Right lung (tissue), 5 donors: ENCODE data around the gene AZIN2. TPM values are rescaled to one million over a fixed set of nuclear protein-coding genes. Genes with fewer than 3 reads are reported as not detected.
A peak's percentile ranks its signal among the peaks of the same experiment; 100 is the strongest.
"Not testable (repeated sequence)": the region's sequence is repeated elsewhere in the genome, so short reads cannot be mapped to it uniquely, and the experiment has no call there.

Experiments
- DNase-seq, 2 donors: peaks; one replicate each; pipeline ENCODE4 v3.0.0-alpha.2; 2013
- polyA plus RNA-seq, 5 donors: library from polyadenylated mRNA; unstranded; fragments of 120-200 nt; gene quantifications; one replicate each; pipeline versions ENCODE4 v1.2.1 to v1.2.3, GENCODE V29; 2013; ENCODE audit warnings: inconsistent platforms in 1 of 5, low replicate concordance in 1 of 5; ENCODE audit not compliant: insufficient read length in 5 of 5, insufficient read depth in 1 of 5

AZIN2 gene
- polyA plus RNA-seq, 5 donors = 6.5 to 10.6 (median 8.0) TPM

- DNase-seq = no peak
Observed at GRCh38 chr1:33093004-33093403, 12.1 kb downstream of the AZIN2 start.

DNA sequence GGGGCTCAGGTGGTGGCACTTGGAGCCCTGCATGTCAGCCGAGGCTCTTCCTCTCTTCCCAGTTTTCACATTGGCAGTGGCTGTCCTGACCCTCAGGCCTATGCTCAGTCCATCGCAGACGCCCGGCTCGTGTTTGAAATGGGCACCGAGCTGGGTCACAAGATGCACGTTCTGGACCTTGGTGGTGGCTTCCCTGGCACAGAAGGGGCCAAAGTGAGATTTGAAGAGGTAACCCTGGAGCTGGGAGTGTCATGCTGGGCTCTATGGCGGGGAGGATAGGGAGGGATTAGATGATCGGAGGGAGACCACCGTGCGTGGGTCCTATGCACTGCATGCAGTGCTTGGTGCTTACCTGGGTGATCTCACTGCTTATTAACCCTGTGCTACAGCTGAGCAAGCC is 13.5 kb downstream of the AZIN2 start:
- DNase-seq = no peak

- no peak for DNase-seq
Observed at GRCh38 chr1:33094971-33095604, 14.1 kb downstream of the AZIN2 start.

GRCh38 chr1:33096363-33097005 is 15.5 kb downstream of the AZIN2 start:
- peak; percentile 66 to 67 for DNase-seq

DNA sequence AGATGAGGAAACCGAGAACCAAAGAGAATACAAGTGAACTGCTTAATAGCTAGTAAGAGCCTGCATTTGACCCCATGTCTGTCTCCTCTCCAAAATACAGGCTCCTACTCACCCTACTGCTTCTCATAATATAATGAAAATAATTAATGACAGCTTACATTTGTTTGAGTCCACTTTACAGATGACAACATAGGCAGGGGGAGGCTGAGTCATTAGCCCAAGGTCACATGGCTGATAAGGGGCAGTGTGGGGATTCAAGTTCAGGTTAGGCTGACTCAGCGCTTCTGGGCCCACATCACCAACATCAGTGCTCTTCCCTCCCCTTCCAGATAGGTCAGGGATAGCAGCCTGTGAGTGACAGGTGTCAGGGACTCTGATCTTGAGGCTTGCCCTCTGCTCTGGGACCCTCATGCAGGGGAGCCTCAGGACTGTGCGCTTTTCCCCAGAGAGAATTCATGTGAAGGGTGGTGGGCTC is 16.2 kb downstream of the AZIN2 start:
- DNase-seq = no peak

DNA sequence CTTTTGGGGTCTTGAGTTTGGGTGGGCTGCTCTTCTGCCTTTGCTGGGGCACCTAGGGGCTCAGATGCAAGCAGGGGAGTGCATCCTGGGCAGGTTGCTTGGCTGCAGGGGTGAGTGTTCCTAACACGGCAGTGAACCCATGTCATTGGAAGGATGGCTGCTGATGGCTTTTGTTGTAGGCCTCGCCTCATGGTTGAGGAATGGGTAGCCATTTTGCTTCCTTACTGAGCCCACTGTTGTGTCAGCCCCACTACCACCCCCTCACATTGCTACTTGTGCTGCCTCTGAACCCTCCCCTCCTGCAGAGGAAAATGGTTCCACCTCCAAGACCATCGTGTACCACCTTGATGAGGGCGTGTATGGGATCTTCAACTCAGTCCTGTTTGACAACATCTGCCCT is 16.8 kb downstream of the AZIN2 start:
- no peak for DNase-seq

- DNase-seq = no peak
Observed at GRCh38 chr1:33098371-33098770, 17.4 kb downstream of the AZIN2 start.

GRCh38 chr1:33099290-33100118 is 18.6 kb downstream of the AZIN2 start:
- no peak for DNase-seq

GRCh38 chr1:33100119-33100415 is 19.1 kb downstream of the AZIN2 start:
- DNase-seq = not testable (repeated sequence)

DNA sequence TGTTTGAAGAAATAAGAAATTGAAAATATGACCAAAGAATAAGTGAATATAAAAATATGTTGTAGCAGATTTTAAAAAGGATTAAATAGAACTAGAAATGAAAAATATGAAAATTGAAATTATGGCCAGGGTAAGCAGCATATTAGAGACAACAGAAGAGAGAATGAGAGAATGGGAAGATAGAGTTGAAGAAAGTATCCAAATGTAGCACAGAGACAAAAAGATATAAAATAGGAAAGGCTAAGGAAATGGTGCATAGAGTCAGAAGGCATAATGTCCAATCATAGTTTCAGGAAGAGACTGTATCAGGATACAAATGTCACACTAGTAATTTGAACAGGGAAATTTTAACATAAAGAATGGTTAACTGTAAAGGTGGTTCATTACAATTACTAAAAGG is 29.5 kb downstream of the AZIN2 start:
- no peak for DNase-seq

GRCh38 chr1:33111965-33112364 is 31.0 kb downstream of the AZIN2 start:
- DNase-seq = no peak

DNA sequence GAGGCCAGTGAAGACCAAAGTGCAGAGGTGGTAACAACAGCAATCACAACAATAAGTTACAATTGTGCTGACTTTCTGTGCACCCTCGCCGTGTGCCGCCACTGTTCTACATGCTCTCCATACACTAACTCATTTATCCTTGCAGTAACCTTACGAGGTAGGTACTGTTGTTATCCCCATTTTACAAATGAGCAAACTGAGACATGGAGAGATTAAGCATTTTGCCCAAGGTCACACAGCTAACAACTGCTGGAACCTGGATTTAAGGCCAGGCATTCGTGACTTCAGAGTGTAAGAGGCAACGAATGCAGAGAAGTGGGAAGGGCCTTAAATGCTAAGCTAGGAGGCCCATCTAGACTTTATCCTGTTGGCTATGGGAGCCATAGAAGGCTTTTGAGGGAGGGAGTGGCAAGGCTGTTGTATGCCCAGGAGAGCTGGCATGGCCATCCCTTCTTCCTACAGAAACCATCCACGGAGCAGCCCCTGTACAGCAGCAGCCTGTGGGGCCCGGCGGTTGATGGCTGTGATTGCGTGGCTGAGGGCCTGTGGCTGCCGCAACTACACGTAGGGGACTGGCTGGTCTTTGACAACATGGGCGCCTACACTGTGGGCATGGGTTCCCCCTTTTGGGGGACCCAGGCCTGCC is 36.6 kb downstream of the AZIN2 start:
- DNase-seq = no peak

- DNase-seq = no peak
Observed at GRCh38 chr1:33118274-33118673, 37.3 kb downstream of the AZIN2 start.

DNA sequence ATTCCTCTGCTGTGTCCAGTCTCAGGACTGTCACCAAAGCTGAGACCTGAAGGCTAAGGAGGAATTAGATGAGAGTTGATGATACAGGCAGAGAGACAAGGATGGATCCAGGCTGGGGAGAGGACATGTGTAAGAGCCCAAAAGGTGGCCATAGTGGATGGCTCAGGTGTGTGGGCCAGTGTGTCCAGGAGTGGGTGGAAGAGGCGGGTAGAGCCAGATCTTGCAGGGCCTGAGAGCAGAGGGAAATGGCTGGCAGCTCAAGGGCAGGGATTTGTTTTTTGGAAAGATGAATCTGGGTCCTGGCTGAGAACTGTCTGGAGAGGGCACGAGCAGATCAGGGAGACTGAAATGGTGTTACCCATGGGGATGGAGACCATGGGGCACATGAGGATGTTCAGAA is 38.1 kb downstream of the AZIN2 start:
- DNase-seq = no peak

DNA sequence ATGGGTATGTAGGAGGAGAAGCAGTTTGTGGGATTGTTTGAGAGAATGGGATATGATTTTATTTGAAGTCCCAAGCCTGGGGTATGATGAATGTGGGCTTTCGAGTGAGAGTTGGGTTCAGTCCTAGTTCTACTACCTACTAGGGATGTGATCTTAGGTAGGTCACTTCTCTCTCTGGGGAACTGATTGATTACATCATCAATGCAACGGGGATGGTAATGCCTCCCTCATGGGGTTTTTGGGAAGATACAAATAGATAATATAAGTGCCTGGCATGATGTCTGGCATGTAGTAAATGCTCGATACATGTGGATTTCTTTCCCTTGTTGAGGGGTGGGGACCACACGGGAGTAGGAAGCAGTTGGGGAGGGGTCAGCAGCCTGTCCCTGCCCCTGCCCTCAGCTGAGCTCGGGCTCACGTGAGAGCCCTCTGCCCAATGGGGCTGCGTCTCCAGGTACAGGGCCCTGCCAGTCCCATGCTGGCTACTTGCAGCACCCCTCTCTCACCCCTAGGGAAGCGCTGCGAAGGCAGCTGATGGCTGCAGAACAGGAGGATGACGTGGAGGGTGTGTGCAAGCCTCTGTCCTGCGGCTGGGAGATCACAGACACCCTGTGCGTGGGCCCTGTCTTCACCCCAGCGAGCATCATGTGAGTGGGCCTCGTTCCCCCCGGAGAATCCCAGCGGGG is 38.7 kb downstream of the AZIN2 start:
- DNase-seq = no peak

DNA sequence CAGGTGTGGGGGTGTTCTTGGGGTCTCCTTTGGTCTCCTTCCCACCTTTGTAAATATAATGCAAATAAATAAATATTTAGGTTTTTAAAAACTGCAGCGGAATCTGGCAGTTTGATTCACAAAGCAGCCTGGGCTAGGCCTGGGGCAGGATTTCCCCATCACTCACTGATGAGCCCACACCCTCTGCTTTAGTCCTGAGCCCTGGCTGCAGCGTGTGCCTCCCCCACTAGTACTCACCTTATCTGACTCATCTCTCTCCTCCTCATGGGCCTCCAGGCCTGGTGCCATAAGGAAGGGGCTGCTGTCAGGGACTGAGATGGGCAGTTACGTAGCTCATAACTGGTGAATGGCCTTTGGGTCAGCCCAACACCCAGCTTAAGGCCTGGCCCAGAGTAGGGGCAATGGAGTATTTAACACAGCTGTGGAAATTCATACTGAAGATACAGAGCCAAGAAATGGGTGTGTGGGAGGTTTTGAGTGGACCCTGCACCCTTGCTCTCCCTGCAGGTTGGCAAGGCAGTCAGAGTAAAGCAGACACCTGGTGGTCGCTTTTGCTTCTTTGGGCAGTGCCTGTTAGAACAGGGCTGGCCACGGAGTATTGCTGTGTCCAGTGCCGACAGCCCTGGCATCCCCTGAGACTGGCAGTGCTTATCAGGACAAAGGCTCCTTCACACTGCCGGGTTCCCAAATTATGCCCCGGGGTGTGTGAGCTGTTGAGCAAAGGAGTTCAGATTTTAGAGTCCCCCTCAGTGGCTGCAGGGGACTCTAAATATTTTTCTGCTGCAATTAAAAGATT is 39.7 kb downstream of the AZIN2 start:
- DNase-seq = no peak

GRCh38 chr1:33121728-33122127 is 40.8 kb downstream of the AZIN2 start:
- no peak for DNase-seq

DNA sequence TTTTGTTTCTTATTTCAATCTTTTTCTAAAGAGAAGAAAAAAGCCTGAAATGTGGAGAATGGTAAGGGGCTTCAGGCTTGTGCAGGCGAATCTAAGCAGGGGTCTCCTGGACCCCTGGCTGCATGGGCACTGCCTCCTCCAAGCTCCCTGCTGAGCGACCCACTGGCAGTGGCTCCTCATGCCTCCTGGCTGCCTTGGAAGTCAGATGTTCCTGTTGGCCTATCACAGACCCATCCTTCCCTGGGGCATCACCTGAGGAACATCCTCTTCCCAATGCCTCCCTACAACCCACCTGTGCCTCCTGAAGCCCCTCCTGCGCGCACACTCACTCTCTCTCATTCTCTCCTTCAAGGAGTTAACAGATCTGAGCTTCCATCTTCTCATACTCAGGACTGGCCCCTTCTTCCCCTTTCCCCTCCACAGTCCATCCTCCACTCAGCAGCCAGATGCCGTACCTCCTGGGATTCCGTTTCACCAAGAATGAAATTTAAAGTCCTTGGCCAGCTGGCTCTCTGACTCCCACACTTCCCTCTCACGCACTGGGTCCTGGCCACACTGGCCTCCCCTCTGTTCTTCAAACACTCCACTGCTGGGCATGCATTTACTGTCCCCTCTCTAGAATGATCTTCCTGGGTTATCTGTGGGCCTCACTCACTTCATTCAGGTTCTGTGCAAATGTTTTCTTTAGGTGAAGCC is 41.7 kb downstream of the AZIN2 start:
- DNase-seq = no peak

DNA sequence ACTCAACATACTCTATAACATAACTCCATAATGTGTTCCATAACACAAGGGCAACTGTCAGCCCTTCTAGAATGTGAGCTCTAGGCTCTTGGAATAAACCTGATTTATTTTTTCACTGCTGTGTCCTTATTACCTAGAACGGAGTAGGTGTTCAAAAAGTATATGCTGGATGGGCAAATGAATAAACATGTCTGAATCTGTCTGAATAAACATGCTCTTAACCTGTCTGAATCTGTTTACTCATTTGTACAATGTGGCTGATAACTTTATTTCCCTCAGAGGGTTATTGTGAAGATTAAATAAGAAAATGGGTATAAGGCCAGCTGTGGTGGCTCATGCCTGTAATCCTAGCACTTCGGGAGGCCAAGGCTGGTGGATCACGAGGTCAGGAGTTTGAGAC is 42.3 kb downstream of the AZIN2 start:
- no peak for DNase-seq

- DNase-seq = not testable (repeated sequence)
Observed at GRCh38 chr1:33124647-33125046, 43.7 kb downstream of the AZIN2 start.
